GM12875 (cell line): ENCODE measurements around the gene LCOR.
A peak's percentile ranks its signal among the peaks of the same experiment; 100 is the strongest.

Experiments used
- H3K4me3 ChIP-seq: one replicate; pipeline ENCODE4 v1.5.1; 2011; ENCODE audit warnings: low read depth, low read length, control low read depth
- TF ChIP-seq, protein P1 (sequence below): IDR thresholded peaks from 2 replicates; pipeline ENCODE4 v1.5.1; 2011; ENCODE audit warnings: low read depth, mild to moderate bottlenecking, control low read depth, inconsistent platforms, low read length, moderate library complexity, borderline replicate concordance; ENCODE audit not compliant: insufficient read depth

Gene LCOR

DNA sequence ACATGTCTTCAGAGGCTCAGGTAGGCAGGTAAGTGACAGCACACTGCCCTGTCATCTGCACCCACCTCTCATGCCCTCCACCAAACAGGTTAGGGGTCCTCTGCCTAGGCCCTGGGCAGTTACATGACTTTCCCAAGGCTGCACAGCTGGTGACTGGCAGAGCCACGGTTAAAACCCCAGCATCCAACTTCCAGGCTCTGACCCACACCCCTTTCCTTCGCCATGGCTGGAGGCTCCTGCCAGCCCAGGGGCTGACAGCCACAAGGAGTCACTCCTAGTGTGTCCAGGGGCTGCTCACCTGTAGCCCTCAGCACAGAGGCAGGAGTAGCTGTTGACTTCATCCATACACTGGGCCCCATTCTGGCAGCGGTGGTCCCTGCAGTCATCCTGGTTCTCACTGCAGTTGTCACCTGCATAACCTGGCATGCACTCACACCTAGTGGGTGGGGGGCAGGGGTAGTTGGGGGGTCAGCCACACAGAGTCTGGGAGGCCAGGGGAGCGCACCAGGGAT, 178.7 kb downstream of the LCOR start:
- TF ChIP-seq, protein P1, sequence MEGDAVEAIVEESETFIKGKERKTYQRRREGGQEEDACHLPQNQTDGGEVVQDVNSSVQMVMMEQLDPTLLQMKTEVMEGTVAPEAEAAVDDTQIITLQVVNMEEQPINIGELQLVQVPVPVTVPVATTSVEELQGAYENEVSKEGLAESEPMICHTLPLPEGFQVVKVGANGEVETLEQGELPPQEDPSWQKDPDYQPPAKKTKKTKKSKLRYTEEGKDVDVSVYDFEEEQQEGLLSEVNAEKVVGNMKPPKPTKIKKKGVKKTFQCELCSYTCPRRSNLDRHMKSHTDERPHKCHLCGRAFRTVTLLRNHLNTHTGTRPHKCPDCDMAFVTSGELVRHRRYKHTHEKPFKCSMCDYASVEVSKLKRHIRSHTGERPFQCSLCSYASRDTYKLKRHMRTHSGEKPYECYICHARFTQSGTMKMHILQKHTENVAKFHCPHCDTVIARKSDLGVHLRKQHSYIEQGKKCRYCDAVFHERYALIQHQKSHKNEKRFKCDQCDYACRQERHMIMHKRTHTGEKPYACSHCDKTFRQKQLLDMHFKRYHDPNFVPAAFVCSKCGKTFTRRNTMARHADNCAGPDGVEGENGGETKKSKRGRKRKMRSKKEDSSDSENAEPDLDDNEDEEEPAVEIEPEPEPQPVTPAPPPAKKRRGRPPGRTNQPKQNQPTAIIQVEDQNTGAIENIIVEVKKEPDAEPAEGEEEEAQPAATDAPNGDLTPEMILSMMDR: no peak
- H3K4me3 ChIP-seq: no peak overlapping the region

DNA sequence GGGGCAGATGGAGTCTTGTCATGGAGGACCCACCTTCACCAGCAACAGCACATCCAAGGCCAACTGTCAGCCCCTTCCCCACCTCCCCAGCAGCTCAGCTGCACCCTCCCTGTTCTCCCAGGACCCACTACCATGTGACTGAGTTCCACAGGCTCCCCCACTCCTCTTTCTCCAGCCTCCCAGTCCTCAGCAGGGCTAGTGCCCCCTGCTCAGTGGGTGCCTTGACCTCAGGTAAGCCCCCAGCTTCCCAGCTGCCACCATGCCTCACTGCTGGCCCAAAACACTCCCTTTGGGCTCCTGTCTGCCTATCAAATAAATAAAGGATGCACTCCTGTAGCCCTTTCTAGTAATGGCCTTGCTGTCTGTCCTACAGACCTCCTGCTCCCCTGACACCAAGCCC, 179.3 kb downstream of the LCOR start:
- TF ChIP-seq, protein P1: no peak

DNA sequence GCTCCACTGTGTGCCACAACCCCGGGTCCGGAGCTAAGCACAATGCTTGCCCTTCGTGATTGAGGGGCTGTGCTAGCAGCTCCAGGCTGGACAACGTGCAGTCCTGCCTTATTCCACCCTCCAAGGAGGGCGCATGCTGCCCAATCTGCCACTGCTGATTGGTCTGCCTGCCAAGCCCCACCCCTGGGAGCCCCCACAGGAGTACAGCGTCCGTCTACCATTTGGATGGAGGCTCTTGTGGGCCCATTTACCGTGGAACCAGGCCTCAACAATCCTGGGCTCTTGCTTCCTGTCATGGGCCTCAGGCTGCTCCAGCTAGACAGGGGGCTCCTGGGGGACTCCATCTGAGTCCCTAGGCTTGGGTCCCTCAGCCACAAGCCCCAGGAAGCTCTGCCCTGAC, 180.4 kb downstream of the LCOR start:
- H3K4me3 ChIP-seq: no peak overlapping the region
- TF ChIP-seq, protein P1: no peak

More for the DNA sequence above, 179.3 kb downstream of the LCOR start:
- no peak overlapping the region for H3K4me3 ChIP-seq

GRCh38 chr10:97013568-97013967, 181.5 kb downstream of the LCOR start:
- H3K4me3 ChIP-seq: no peak overlapping the region
- TF ChIP-seq, protein P1: no peak

DNA sequence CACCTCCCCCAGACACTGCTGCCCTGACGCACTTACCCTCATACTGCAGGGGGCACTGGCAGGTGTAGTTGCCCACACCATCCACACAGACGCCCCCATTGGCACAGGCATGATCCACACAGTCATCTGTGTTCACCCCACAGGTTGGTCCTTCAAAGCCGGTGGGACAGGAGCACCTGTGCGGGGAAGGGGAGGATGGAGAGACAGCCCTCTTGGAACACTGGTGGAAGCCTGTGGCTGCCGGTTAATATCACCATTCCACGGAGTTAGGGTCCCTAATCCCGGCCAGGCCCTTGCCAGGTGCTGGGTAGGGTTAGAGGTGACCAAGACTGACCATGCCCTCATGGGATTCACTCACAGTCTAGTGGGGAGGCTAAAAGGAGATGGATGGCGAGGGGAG, 181.9 kb downstream of the LCOR start:
- no peak overlapping the region for H3K4me3 ChIP-seq
- TF ChIP-seq, protein P1: no peak

GRCh38 chr10:97015240-97015639, 183.1 kb downstream of the LCOR start:
- TF ChIP-seq, protein P1: no peak
- H3K4me3 ChIP-seq: no peak overlapping the region

GRCh38 chr10:97016728-97017473, 184.8 kb downstream of the LCOR start:
- H3K4me3 ChIP-seq: peak overlapping the region; percentile 31
- TF ChIP-seq, protein P1: no peak
